Gastroesophageal sphincter (tissue), 4 donors: Measurements from ENCODE around the gene CIBAR2. TPM values are rescaled to one million over a fixed set of nuclear protein-coding genes. Genes with fewer than 3 reads are reported as not detected.

Experiments
- ATAC-seq: fragments of 150-250 bp; one replicate; pipeline ENCODE4 v1.9.1; 2016; ENCODE audit warnings: mild to moderate bottlenecking, moderate library complexity
- H3K27ac ChIP-seq, 4 donors: fragments of 200-600 bp; sonication (generic) in 3 of 4; 1 replicate in 3 of 4; 2 replicates in 1 of 4; pipeline ENCODE4 v1.5.1; 2016 to 2019
- H3K27me3 ChIP-seq: fragments of 200-600 bp; sonication (generic); one replicate; pipeline ENCODE4 v1.5.1; 2019
- H3K36me3 ChIP-seq, 2 donors: fragments of 200-600 bp; sonication (generic); one replicate each; pipeline ENCODE4 v1.5.1; 2019; ENCODE audit warnings: control low read depth in 1 of 2
- H3K4me1 ChIP-seq, 3 donors: fragments of 200-600 bp; sonication (generic); 1 replicate in 2 of 3; 2 replicates in 1 of 3; pipeline ENCODE4 v1.5.1; 2016 to 2019; ENCODE audit warnings: control low read depth in 2 of 3
- H3K4me3 ChIP-seq, 2 donors: fragments of 200-600 bp; sonication (generic); one replicate each; pipeline ENCODE4 v1.5.1; 2019; ENCODE audit warnings: mild to moderate bottlenecking in 1 of 2, moderate library complexity in 1 of 2
- H3K9me3 ChIP-seq, 3 donors: fragments of 200-600 bp; sonication (generic); one replicate each; pipeline ENCODE4 v1.5.1; 2017 to 2019; ENCODE audit warnings: control low read depth in 2 of 3
- EP300 ChIP-seq: sonication (generic); formaldehyde crosslinking; IDR thresholded peaks from one replicate; pipeline ENCODE4 v1.6.1; 2017; ENCODE audit warnings: antibody characterized with exemption, mild to moderate bottlenecking
- POLR2A ChIP-seq, 2 donors: fragments of 450-650 bp; IDR thresholded peaks; one replicate each; pipeline ENCODE4 v1.6.1; 2017; ENCODE audit warnings: antibody characterized with exemption in 2 of 2, mild to moderate bottlenecking in 2 of 2, moderate library complexity in 1 of 2
- POLR2AphosphoS5 ChIP-seq: sonication (generic); formaldehyde crosslinking; IDR thresholded peaks from one replicate; pipeline ENCODE4 v1.6.1; 2017; ENCODE audit warnings: antibody characterized with exemption
- WGBS, 2 donors: methylation state at CpG; one replicate each; pipeline ENCODE4 v1.1.5; 2018; ENCODE audit warnings: low coverage in 1 of 2; 5-methylcytosine and 5-hydroxymethylcytosine counted together
- total RNA-seq, 4 donors: library from RNA; depleted of rRNA; stranded (reverse); fragments of >200 nt; gene quantifications; one replicate each; pipeline ENCODE4 v1.1.0, GENCODE V29; 2016
- TF ChIP-seq, protein P1 (sequence below), 4 experiments: fragments of 200-600 bp in 2 of 4; fragments of 450-650 bp in 2 of 4; sonication (generic) in 1 of 4; IDR thresholded peaks; one replicate each; pipeline ENCODE4 v1.5.1; 2017 to 2019; ENCODE audit warnings: antibody characterized with exemption in 4 of 4, mild to moderate bottlenecking in 2 of 4, moderate library complexity in 2 of 4

CIBAR2 gene
- total RNA-seq, 4 donors from 2014 or later, result not detected

DNA sequence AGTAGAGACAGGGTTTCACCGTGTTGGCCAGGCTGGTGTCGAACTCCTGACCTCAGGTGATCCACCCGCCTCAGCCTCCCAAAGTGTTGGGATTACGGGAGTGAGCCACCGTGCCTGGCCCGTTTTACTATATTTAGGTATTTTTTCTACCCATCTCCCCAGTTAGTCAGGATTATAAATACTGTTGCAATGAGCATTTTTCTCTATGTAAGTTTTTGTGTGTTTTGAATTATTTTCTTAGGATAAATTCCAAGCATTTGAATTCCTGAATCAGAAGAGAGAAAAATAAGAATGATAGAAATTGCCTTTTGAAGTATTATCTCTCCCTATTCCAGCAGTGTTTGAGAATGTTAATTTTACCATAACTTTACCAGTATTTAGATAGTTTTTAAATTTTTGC lies 48.1 kb downstream of the CIBAR2 start:
- Histone ChIP-seq H3K36me3 (peaks cover 0 to 31% of the 10 kb centered on the region in 2 donors), H3K9me3 (no peaks in the 10 kb centered on the region), H3K27ac (no peak overlapping the region), H3K4me1 (peaks cover 0 to 6% (median 0%) of the 10 kb centered on the region in 3 donors), H3K27me3 (no peaks in the 10 kb centered on the region), H3K4me3 (no peak overlapping the region)
- no peak for ATAC-seq
- 95 to 99% methylated on average over 4 to 6 of the region's 6 CpGs for WGBS, 2 donors
- no peak for TF ChIP-seq POLR2AphosphoS5
- TF ChIP-seq, protein P1, sequence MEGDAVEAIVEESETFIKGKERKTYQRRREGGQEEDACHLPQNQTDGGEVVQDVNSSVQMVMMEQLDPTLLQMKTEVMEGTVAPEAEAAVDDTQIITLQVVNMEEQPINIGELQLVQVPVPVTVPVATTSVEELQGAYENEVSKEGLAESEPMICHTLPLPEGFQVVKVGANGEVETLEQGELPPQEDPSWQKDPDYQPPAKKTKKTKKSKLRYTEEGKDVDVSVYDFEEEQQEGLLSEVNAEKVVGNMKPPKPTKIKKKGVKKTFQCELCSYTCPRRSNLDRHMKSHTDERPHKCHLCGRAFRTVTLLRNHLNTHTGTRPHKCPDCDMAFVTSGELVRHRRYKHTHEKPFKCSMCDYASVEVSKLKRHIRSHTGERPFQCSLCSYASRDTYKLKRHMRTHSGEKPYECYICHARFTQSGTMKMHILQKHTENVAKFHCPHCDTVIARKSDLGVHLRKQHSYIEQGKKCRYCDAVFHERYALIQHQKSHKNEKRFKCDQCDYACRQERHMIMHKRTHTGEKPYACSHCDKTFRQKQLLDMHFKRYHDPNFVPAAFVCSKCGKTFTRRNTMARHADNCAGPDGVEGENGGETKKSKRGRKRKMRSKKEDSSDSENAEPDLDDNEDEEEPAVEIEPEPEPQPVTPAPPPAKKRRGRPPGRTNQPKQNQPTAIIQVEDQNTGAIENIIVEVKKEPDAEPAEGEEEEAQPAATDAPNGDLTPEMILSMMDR (IDR thresholded peaks at IDR 0.05), result no peak
- TF ChIP-seq EP300, result no peak
- no peak for TF ChIP-seq POLR2A (IDR thresholded peaks at IDR 0.05)

DNA sequence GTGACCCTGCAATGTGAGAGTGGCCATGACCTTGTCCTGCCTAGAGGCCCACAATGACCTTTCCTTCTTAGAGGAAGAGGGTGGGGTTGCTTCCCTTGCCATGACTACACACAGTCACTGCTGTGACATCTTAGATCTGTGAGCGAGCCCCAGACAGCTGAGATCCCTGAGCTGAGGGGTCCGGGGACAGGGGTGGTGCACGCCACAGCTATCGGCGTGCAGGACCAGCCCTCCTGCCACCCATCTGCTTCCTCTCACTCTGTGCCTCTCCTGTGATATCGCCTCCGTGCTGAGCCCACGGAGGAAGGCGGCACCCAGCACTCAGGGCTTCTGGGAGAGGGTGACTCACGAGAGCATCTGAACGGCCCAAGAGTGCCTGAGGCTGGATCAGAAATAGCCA lies 49.4 kb downstream of the CIBAR2 start:
- Histone ChIP-seq H3K9me3 (no peaks in the 10 kb centered on the region), H3K27me3 (no peaks in the 10 kb centered on the region), H3K4me3 (no peak overlapping the region), H3K36me3 (peaks cover 0 to 22% of the 10 kb centered on the region in 2 donors), H3K27ac (no peak overlapping the region), H3K4me1 (peaks cover 0 to 6% (median 0%) of the 10 kb centered on the region in 3 donors)
- no peak for TF ChIP-seq POLR2A (IDR thresholded peaks at IDR 0.05)
- no peak for ATAC-seq
- 48 to 84% methylated on average over 2 to 9 of the region's 11 CpGs for WGBS, 2 donors

DNA sequence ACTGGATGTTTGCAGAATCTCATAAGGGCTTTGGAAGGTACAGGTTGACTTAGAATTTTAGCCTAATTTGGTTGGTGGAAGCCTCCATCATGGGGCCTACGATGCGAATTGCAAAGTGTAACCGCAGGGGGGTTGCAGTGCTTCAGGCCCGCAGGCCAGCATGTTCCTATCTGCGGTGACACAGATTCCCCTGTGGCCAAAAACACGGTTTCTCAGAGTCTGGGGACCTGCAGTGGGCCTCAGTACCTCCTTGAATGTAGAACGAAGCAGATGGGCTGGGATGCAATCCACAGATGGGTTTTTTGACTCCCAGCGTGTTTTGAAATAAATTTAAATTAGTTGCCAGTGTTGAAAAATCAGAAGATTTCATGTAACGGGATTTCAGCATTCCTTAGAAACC lies 49.9 kb downstream of the CIBAR2 start:
- no peak overlapping the region for H3K27ac ChIP-seq
- H3K9me3 ChIP-seq, result no peaks in the 10 kb centered on the region
- WGBS, 2 donors, result 80% methylated on average over 5 of the region's 9 CpGs; no CpG with 5 or more reads in 1 of the 2 donors
- H3K27me3 ChIP-seq, result no peaks in the 10 kb centered on the region
- H3K4me1 ChIP-seq, result peaks cover 0 to 6% (median 0%) of the 10 kb centered on the region in 3 donors
- TF ChIP-seq EP300 (no peak), POLR2A (IDR thresholded peaks at IDR 0.05) (no peak), POLR2AphosphoS5 (no peak)
- TF ChIP-seq, protein P1 (IDR thresholded peaks at IDR 0.05), result no peak
- no peak overlapping the region for H3K4me3 ChIP-seq
- no peak for ATAC-seq
- peaks cover 0 to 17% of the 10 kb centered on the region in 2 donors for H3K36me3 ChIP-seq

DNA sequence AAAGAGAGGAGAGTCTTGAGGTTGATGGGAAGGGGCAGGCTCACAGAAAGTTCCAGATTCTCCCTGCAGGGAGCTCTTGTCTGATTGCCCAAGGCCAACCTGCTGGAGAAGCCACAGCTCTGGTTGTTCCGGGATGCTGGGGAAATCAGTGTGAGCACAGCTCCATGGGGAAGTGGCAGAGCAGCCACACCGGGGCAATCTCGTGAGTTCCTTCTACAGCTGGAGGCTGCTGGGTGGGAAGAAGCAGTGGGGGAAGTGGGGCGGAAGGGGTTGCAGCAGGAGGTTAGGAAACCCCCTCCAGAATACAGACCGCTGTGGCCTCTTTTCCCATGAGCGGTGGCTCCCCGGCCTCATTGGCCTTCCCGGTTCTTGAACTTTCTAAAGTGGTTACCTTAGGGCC lies 50.7 kb downstream of the CIBAR2 start:
- H3K4me3 ChIP-seq, result no peak overlapping the region
- no peaks in the 10 kb centered on the region for H3K27me3 ChIP-seq
- TF ChIP-seq EP300 (no peak), POLR2A (IDR thresholded peaks at IDR 0.05) (no peak), POLR2AphosphoS5 (no peak)
- TF ChIP-seq, protein P1 (IDR thresholded peaks at IDR 0.05), result no peak
- H3K4me1 ChIP-seq, result peaks cover 0 to 12% (median 0%) of the 10 kb centered on the region in 3 donors
- ATAC-seq, result peak; percentile 54
- peaks cover 0 to 10% of the 10 kb centered on the region in 2 donors for H3K36me3 ChIP-seq
- H3K27ac ChIP-seq, result no peak overlapping the region
- no peaks in the 10 kb centered on the region for H3K9me3 ChIP-seq
- WGBS, 2 donors, result 85 to 93% methylated on average over 6 to 7 of the region's 8 CpGs

DNA sequence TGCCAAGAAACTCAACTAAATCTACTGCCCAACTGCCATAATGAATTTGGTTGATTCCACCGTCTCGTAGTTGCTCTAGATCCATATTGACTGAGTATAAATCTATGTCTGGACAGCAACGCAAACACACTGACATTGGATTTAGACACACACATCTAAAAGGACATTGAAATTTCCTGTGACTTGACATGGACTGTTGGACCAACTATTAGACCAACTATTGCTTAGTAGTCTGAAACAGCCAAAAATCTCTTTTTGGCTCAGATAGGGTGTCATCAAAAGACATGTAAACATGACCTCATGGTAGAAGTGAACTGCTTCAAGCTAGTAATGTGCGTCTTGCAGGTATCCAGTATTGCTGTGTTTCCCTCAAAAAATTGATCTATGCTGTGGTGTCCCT lies 53.4 kb downstream of the CIBAR2 start:
- TF ChIP-seq POLR2A (IDR thresholded peaks at IDR 0.05) (no peak), POLR2AphosphoS5 (no peak), EP300 (no peak)
- TF ChIP-seq, protein P1 (IDR thresholded peaks at IDR 0.05), result no peak
- Histone ChIP-seq H3K27ac (no peak overlapping the region), H3K4me1 (peaks cover 0 to 34% (median 10%) of the 10 kb centered on the region in 3 donors), H3K4me3 (no peak overlapping the region), H3K27me3 (no peaks in the 10 kb centered on the region), H3K9me3 (no peaks in the 10 kb centered on the region), H3K36me3 (peaks cover 0 to 5% of the 10 kb centered on the region in 2 donors)
- ATAC-seq, result no peak
- 92 to 93% methylated on average over 2 to 4 of the region's 4 CpGs for WGBS, 2 donors
